Measurements from ENCODE around the gene SPRED2.

SPRED2 gene

DNA sequence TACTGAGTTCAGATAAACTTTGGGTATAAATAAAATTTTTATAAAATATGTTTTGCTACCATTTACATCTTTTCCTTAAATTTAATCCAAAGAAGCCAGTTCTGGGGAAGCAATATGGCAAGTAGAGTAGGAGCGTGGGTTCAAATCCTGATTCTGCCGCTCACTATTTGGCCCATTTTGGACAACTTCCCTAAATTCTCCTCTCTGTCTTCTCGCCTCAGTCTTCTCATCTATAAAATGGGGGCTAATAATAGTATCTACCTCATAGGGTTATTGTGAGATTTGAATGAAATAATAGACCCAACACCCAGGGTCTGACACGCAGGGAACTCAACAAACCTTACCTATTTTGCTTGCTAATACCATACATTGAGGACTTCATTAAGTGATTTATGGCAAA, 145.0 kb downstream of the SPRED2 start:
- in situ Hi-C loops (cut with HindIII; ENCODE audit: low sequenced_read_pairs) = no loop called here

DNA sequence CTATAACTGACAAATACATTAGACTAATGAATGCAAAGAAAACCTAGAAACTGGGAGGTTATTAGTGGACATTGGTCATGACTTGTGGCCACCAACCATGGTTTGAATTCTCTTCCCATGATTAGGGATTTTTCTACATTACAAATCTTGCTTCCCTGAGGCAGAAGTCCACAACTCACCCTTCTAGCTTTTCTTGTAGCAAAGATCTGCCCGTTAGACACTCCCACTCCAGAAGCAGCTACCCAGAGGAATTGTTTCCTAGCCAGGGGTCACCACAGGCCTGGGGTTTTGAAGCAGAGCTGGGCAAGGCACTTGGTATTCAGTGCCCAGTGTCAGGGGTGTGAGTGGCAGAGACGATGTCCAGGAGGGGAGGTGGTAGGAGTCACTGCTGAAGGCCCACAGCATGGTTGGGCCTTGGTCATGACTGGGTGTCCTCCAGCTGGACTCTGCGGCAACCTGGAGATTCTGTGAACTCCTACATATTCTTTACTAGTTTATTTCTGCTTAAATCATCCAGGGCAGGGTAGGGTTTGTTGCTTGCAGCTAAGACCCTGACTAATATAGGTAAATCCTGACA, 149.8 kb downstream of the SPRED2 start:
- in situ Hi-C loops (cut with HindIII; ENCODE audit: low sequenced_read_pairs) = no loop called here

DNA sequence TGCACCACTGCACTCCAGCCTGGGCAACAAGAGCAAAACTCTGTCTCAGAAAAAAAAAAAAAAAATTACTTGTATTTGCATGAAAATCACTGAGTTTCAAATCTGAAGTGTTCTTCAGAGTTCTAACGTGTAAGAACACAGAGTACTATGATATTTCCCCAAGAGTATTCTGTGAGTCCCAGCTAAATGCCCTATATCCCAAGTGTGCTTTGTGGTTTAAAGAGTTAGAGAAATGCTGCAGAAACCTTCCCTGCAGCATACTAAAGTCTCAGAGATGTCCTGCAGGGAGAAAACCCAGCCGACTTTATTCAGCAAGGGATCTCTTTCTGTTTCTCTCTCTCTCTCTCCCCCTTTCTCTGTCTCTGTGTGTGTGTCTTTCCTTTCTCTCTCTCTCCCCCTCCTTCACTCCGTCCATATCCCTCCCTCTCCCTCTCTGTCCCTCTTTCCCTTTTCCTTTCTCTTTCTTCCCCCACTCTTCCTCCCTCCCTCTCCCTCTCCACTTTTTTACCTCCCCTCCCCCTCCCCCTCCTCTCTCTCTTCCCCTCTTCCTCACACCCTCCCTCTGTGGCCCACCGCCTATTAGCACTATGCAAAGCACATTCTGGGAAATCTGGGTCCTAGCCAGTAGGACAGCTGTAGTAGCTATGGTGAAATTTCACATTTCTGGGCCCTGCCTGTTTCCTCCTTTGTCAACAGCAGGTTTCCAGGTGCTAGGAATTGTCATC, 150.6 kb downstream of the SPRED2 start:
- in situ Hi-C loops (cut with HindIII; ENCODE audit: low sequenced_read_pairs) = no loop called here

DNA sequence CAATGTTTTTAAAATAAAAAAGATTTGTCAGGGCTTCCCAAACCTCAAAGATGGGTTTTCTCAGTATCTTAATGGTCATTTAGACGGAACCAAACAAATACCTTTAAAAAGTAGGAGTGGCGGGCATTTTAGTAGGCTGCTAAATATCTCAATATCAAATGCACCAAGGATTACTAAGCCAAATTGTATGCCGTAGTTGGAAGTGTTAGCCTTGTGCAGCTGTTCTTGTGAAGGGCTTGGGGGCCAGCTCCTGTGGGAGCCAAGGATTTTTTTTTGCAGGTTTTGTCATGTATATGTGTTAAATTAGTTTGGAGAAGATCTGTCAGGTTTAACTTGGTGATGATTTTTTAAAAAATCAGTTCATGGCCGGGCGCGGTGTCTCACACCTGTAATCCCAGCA, 152.6 kb downstream of the SPRED2 start:
- in situ Hi-C loops (cut with HindIII; ENCODE audit: low sequenced_read_pairs) = no loop called here

DNA sequence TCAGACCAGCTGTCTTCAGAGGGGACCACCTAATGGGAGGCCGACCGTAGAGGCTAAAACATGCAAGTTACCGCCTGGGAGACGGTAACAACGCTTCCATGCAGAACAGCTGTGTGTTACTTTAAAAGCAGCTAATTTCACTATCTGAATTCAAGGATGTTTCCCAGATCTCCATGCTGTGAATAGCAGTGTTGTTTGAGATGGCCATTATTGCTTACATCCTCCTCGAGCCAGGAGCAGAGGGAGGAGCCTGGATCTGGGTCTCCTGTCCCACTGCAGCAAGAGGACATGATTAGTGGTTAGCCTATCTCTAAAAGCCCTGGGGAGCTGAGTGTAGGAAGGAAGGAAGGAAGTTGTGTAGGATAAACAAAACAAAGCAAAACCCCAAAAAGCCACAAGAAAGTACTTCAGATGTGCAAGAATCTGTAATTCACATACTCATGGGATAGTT, 153.8 kb downstream of the SPRED2 start:
- in situ Hi-C loops (cut with HindIII; ENCODE audit: low sequenced_read_pairs) = no loop called here

DNA sequence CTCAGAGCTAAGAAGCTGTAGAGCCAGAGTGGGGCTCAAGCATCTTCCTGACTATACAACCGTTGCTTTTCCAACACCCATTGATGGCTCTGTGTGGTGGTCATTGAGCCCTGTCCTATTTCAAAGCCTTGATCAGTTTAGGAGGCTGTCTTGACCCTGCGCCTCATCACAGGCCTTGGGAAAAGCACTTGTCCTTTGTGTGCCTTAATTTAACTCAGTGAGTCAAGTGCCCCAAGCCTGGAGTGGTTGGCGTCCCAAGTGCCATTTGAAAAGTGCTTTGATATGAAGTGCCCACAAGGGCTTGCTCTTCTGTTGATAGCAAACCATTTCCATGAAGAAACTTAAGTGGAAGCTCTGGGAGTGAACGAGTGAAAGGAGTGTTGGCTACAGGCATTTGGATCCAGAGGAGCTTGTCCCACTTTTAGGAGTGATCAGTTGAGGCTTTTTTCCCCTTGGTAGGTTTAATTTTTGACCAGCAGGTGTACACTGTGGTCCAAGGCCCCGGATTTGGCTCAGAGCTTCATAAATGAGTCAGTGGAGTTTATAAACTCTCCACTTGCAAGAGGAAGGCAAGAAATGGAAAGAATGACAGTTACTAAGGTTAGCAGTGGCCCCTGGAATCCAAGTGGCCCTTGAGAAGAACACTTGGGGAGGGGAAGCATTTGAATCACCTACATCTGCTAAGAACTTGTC, 154.5 kb downstream of the SPRED2 start:
- in situ Hi-C loops (cut with HindIII; ENCODE audit: low sequenced_read_pairs) = no loop called here

DNA sequence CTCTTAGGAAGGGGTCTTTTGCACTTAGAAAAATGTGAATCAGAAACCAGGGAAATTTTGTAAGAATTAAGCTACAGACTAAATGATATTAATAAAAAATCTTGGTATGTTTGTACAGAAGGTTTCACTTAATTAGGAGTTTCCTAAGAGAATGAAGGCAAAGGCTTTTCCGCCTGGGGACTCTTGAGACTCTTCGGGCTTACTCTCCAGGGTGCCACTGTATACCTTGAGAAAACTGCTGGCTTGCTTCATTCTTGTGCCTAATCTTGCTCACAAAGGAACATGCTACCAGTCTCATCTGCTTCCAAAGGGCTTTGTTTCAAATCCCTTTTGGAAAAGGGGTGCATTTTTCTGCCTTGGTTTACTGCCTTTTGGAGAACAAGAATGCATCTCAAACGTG, 155.3 kb downstream of the SPRED2 start:
- in situ Hi-C loops (cut with HindIII; ENCODE audit: low sequenced_read_pairs) = no loop called here

DNA sequence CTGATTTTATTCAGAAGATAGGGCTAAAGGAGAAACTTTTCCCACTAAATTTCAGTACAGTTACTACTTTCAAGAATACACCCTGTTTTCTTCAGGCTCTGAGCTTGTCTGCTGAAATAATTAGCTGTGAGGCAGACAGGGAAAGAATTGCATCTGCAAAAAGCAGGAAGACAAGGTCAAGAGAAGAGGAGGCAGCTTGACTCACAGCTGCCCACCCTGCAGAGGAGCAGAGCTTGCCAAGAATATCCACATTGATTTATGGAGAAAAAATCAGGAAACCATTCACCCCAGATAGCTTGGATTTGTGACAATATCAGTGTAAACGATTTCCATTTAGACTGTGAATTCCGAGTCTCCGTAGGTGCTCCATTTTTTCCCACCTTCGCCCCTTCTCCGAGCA, 155.8 kb downstream of the SPRED2 start:
- in situ Hi-C loops (cut with HindIII; ENCODE audit: low sequenced_read_pairs) = no loop called here

DNA sequence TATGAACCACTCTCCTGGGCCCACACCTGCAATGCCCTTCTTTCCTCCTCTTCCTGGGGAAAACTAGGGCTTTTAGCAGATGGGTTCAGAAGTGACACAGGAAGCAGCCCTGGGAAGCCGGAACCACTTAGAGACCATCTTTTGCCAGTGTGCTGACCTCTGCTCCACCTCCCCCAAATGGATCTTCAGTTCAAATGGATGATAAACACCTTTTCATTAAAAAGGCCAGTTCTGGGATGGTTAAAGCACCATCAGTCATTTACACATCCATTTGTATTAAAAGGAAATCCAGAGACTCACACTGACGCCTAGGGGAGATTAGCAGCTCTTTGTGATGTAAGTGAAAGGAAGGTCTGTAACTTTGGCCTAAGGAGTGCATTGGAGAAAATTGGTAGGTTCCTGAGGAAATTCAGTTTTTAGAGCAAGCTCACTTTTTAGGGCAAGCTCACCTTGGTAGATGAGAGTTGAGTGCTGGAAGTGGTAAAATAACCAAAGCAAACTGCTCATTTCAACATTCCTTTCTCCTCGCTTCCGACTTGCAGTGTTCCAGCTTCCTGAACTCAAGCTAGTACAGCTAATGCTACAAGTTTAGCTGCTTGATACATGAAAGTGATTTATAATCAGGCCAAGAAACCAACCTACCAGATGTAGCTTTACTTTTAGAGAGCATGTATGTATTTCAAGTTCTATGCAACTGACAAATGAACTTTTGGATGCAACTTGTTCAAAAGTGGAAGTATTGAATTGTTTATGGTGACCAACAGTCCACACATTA, 157.1 kb downstream of the SPRED2 start:
- in situ Hi-C loops (cut with HindIII; ENCODE audit: low sequenced_read_pairs) = no loop called here

DNA sequence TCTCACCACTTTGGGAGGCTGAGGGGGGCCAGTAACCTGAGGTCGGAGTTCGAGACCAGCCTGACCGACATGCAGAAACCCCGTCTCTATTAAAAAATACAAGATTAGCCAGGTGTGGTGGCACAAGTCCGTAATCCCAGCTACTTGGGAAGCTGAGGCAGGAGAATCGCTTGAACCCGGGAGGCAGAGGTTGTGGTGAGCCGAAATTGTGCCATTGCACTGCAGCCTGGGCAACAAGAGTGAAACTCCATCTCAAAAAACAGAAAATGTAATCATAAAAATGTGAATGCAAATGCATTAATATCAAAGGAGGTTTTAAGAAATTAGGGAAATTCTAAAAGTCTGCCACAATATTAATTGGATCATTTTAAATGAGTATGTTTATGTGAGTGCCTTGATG, 159.1 kb downstream of the SPRED2 start:
- in situ Hi-C loops (cut with HindIII; ENCODE audit: low sequenced_read_pairs) = loop anchor here (25.0 kb wide), 1 partner anchor 264 kb away; no protein-coding TSS in a partner anchor

DNA sequence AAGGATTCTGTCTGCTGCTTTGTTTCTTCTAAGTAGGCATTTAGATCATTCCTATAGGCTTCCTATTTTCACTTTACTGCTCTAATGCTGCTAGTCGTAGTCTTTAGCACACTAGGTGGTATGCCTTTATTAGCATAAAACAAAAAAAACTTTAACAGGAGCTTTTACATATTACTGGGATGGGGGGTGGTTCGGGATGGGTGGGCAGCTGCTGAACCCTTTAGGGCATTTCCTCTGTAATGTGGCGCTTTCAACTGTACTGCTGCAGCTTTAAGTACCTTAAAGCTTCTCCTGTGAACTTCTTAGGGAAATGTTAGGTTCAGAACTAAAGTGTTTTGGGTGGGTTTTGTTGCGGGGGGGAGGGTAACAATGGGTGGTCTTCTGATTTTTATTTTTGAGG, 163.4 kb downstream of the SPRED2 start:
- in situ Hi-C loops (cut with HindIII; ENCODE audit: low sequenced_read_pairs) = loop anchor here (25.0 kb wide), 1 partner anchor 268 kb away; no protein-coding TSS in a partner anchor

DNA sequence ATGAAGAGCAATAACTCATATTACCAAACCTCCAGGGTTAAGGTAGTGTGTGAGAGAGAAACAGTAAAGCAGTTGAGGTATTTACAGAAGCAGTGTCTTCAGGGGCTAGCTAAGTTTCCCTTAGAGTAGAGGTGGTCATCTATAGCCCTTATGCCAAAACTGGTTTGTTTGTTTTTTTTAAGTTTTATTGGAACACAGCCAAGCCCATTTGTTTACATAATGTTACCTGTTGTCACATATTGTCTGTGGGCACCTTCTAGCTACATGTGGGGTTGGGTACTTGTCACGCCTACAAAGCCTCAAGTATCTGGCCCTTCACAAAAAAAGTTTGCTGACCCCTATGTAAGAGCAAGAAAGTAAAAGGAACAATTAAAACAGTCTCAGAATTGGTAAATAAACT, 165.4 kb downstream of the SPRED2 start:
- in situ Hi-C loops (cut with HindIII; ENCODE audit: low sequenced_read_pairs) = loop anchor here (25.0 kb wide), 1 partner anchor 270 kb away; no protein-coding TSS in a partner anchor

DNA sequence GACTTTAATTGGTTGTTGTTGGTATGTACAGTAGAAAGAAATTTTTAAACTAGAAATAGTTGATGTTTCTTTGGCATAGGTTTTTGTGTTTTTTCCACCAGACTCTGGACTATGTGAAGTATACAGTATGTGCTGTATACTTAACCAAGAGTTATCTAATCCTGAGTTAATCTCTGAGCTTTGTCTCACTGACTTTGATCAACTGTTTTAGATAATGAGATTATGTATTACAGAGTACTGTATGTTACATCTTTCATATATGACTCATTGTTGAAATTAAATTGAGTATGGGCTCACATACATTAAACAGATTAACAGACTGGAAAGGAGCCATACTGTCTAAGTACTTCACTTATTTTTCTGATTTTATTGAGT, 166.7 kb downstream of the SPRED2 start:
- in situ Hi-C loops (cut with HindIII; ENCODE audit: low sequenced_read_pairs) = loop anchor here (25.0 kb wide), 1 partner anchor 272 kb away; no protein-coding TSS in a partner anchor

DNA sequence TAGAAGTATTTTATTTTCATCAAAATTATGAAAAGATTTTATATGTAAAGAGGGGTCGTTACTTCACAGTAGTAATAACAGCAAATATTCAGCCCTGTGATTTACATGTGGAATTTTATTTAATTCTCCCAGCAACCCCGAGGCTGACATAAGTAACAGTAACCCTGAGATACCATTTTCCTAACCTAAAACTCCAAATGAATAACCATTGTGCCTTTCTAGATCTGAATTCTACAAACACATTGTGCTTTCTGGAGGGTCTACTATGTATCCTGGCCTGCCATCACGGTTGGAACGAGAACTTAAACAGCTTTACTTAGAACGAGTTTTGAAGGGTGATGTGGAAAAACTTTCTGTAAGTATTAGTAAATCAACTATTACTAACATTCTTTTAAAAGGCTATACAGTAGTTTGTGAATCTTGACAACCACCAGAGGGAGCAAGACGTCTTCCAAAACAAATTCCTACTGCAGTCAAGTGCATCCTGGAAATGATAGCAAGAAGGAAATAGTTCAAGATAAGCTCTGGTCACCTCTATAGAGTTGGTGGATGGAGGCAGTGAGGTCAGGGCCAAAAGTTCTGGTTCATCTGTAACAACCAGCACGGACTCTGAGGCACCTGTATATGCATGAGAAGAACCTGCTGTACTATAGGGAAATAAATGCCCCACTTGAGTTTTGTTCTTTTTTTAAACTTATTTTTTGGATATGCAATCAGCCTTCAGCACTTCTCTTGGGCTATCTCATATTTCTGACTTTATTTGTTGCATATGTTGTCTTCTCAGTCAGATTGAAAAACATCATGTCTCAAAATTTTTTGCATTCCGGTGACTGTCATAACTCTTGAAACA, 167.4 kb downstream of the SPRED2 start:
- in situ Hi-C loops (cut with HindIII; ENCODE audit: low sequenced_read_pairs) = loop anchor here (25.0 kb wide), 1 partner anchor 272 kb away; no protein-coding TSS in a partner anchor

DNA sequence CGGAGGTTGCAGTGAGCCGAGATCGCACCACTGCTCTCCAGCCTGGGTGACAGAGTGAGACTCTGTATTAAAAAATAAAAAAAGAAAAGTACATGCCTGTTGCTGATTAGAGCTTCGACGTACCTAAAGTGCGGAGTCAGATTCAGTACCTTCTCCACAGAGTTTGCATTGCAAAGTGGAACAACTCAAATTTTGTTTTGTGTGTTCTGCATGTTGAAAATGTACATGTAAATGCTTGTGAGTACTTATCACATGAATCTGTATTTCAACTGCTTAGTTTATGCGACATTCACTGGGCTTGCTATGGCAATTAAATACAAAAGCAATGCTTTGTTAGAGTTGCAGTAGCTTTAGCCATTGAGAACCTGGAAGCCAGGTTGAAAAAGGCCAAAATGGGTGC, 168.4 kb downstream of the SPRED2 start:
- in situ Hi-C loops (cut with HindIII; ENCODE audit: low sequenced_read_pairs) = loop anchor here (25.0 kb wide), 1 partner anchor 273 kb away; no protein-coding TSS in a partner anchor

DNA sequence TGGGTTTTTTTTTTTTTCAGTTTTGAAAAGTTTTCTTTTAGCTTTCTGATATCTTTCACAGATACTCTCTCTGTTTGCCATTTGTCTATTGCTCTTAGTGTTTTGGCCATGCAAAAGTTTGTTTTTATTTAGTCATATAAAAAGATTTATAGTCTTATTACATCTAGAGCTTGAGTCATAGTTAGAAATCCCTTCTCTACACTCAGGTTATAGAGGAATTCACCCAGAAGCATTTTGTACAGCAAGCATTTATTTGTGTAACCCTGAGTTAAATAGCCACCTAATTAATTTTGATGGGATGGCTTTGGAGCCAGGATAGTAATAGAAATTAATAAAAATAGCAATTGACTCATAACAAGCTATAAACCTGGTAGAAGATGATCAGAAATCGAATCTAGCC, 169.1 kb downstream of the SPRED2 start:
- in situ Hi-C loops (cut with HindIII; ENCODE audit: low sequenced_read_pairs) = loop anchor here (25.0 kb wide), 1 partner anchor 274 kb away; no protein-coding TSS in a partner anchor

DNA sequence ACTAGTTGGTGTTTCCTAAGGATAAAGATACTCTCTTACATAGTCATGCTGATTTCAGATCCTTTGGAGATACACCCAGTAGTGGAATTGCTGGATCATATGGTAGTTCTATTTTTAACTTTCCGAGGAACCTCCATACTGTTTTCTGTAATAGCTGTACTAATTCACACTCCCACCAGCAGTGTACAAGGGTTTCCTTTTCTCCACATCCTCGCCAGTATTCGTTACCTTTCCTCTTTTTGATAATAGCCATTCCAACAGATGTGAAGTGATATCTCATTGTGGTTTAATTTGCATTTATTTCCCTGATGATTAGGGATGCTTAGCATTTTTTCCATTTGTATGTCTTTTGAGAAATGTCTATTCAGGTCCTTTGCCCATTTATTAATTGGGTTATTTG, 170.7 kb downstream of the SPRED2 start:
- in situ Hi-C loops (cut with HindIII; ENCODE audit: low sequenced_read_pairs) = loop anchor here (25.0 kb wide), 1 partner anchor 276 kb away; no protein-coding TSS in a partner anchor

Measured in endothelial cell of hepatic sinusoid (primary cell).